GM18517 (cell line): ENCODE results near the gene ATP5F1E.
"Not testable (repeated sequence)": the region's sequence is repeated elsewhere in the genome, so short reads cannot be mapped to it uniquely, and the experiment has no call there.

ENCODE experiments used
- ATAC-seq: cut with Tn5 transposase; IDR thresholded peaks from one replicate; pipeline ENCODE4 v1.9.1; 2021; ENCODE audit warnings: mild to moderate bottlenecking, moderate library complexity; ENCODE audit not compliant: unreplicated experiment

ATP5F1E gene

DNA sequence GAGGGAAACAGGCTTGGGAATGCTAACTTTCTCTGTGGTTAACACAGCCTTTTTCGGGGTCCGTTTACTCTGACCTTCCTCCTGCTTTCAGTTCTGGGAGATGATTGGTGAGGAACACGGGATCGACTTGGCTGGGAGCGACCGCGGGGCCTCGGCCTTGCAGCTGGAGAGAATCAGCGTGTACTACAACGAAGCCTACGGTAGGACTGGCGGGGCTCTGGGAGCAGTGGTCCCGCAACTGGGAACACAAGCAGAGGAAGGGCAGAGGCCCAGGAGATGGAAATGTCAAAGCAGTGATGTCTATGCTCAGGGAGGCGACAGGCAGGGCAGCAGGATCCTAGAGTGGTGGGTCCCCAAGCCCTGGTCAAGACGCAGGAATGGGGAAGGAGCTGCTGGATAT lies 9.4 kb downstream of the ATP5F1E start:
- no peak for ATAC-seq

- ATAC-seq = no peak
These were observed 11.1 kb downstream of the ATP5F1E start for GRCh38 chr20:59020938-59021551.

- no peak for ATAC-seq
These were observed 12.9 kb downstream of the ATP5F1E start, which contains the start of gene TUBB1 for GRCh38 chr20:59019217-59019616. Gene TUBB1, plus strand, starts transcription at chr20:59019429. Its CDS starts 94 bp downstream, at chr20:59019523.

- ATAC-seq = no peak
These were observed 13.3 kb downstream of the ATP5F1E start for GRCh38 chr20:59018817-59019216.

- ATAC-seq = no peak
These were observed 14.5 kb downstream of the ATP5F1E start for GRCh38 chr20:59017493-59018231.

- ATAC-seq = no peak
These were observed 15.2 kb downstream of the ATP5F1E start for GRCh38 chr20:59016795-59017492.

DNA sequence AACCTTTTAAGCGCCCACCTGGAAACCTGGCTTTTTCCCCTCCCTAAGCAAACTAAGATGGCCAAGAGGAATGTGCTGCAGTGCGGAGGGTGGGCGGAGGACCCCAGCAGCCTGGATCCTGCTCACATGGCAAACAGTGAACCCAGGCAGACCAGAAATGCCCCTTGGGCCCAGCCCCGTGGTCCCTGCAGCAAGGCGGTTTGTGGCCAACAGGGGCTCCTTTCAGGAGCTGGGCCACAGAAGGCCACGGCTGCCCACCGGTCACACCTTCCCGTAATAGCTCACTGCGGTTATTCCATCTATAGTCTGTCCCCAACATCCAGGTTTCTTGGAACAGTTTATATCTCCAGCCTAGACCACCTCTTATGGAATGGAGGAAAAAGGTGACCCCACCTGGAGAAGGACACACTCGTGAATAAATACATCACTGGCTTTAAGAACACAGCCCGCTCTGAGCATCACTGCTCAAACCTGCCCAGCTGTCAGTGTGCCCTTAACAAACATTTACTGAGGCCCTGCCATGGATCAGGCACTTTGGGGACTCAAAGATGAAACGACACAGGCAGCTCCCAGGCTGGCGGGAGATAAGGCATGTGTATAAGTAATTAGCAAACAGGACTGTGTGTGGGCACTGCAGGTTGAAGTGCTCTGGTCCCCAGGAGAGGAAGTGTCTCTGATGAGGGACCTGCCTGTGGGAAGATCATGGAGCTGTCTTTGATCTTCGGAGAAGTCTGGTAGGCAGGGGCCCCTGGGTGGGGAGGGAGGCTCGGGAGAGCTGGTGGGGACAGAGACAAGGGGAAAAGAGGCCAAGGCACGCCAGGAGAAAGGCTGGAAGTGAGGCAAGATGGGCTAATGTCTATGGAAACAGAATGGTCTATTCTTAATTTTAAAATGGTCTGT lies 16.1 kb downstream of the ATP5F1E start:
- no peak for ATAC-seq

DNA sequence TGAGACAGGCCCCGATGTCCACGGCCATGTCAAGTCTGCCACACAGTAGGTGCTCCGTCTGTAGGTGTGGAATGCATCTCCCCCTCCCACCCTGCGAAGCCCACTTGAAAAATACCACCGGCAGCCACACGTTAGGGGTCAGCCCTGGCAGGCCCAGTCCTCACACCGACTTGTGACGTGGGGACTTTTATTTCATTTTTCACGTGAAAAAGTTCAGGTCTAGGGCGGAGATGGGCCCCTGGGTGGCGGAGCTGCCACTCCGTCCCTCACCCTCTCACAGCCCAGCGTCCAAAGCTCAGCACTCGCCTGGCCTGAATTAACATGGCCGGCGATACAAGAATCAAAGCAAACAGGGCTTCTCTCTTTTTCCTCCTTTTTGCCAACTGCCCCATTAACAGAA lies 16.7 kb downstream of the ATP5F1E start:
- ATAC-seq = no peak

DNA sequence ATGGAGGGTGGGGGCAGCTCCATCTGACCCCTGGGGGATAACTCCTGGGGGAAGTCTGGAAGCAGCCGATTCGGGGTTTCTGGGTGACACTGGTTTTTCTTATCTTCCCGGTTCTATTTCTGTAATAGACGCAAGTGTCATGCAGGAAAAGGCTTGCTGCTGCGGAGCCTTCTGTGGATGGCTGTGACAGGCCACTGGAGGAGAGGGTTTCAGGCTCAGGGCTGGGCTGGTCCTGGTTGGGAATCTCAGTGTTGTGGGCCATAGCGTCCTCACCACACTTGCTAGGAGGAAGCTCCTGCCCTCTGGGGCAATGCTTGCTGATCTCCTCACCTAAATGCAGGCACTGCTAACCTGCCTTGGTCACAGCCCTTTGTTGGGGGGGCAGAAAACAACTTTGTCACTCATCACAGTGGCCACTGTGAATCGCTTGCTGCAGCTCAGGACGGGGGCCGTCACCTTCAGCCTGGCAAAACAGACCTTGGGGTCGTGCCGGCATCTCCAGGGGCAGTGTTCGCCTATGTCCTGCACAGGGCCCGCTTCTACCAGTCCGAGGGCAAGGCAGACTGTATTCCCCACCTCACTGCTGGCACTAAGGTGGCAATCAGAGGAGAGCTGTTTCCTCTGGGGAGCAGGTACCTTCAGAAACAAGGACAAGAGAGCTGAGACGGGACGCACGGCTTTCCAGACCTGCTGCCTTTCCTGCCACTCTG lies 17.3 kb downstream of the ATP5F1E start:
- no peak for ATAC-seq

DNA sequence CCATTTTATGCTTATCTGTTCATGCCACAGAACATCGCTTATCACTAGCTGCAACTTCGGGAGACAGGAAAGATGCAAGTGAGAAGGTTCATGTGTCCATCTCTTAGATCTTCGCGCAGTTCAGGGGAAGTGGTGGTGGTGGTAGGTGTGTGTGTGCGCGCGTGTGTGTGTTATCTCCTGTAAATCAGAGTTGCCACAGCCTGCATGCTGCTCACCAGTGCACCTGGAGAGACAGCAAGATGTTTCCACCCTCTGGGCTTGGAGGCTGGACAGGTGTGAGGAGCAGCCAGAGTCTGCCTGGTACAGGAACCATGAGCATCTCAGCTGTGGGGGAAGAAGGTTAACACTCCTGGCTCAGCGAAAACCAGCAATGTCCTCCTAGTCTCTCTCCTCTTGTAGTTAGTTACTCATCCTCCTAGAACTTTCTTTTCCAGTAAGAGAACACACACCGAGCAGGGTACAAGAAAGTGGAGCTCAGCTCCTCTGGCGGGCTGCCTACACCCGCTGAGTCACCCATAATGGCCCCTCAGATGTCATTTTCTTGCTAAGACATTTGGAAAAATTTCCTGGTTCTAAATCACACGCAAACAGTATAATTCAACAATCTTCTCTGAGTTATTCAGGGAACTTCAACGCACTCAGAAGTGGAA lies 18.1 kb downstream of the ATP5F1E start:
- ATAC-seq = no peak

GRCh38 chr20:59013031-59013951 lies 18.8 kb downstream of the ATP5F1E start:
- ATAC-seq = no peak

DNA sequence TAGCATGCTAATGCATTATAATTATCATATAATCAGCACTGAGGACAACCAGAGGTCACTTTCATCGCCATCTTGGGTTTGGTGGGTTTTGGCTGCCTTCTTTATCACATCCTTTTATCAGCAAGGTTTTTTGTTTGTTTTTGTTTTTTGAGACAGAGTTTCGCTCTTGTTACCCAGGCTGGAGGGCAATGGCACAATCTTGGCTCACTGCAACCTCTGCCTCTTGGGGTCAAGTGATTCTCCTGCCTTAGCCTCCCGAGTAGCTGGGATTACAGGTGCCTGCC lies 20.3 kb downstream of the ATP5F1E start:
- ATAC-seq = not testable (repeated sequence)

GRCh38 chr20:59010995-59011873 lies 20.9 kb downstream of the ATP5F1E start:
- no peak for ATAC-seq

DNA sequence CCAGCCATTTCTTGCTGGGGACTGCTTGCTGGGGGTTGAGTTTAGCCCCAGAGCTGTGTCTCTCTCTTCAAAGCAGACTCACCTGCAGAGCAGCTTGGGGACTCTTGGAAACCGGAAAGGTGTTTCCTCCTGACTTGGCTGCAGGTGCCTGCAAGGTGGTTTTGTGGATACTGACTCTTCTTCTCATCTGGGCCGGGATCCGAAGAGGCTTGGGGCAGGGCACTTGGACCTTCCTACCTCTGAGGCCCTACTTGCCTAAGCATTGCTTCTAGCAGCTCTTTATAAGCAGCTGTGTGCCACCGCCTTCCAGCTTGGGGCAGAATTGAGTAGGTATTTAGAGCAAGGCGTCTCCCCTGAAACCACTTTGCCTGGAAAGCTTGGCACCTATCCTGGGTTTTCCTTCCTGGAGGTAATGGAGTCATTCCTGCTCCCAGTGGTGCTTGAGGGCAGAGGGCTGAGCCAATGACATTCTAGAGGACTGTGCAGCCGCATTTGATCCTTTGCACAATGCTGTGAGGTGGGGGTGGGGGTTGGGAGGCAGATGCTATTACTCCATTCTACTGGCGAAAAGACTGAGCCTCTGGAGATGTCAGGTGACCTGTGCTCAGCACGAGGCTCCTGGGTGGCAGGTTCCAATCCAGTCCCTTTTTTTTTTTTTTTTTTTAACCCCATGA lies 21.7 kb downstream of the ATP5F1E start:
- no peak for ATAC-seq

DNA sequence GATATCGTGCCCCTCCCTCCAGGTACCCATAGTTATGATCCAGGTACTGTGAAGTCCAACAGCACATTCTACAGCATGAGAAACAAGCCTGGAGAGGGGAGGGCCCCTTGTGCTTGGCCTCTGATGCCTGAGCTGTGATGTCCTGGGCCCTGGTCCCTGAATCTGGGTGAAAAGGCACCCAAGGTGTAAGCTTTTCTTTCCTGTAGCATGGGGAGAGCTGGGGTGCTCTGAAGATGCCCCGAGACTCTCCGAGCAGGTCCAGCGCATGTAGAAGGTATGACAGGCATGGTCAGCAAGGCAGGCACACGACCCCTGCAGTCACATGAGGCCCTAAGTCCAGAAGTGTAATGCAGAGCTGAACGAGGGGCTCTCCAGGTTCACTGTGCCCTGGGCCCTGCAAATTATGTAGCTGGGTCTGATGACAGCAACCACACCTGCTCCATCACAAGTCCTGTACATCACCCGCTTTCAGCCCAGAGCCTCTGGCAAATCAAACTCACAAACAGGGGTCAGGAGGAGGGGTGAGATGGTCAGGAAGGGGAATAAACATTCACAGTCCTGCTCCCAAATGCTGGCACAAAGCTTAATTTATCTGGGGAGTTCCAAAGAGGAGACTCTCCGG lies 23.3 kb downstream of the ATP5F1E start:
- no peak for ATAC-seq

- ATAC-seq = no peak
These were observed 24.2 kb downstream of the ATP5F1E start for GRCh38 chr20:59007665-59008511.
